Tibial nerve (tissue), 3 donors: ENCODE measurements around the gene EMID1.

Source experiments
- CTCF ChIP-seq, 5 experiments: fragments of 200-600 bp in 3 of 5; fragments of 450-650 bp in 2 of 5; sonication (generic) in 3 of 5; IDR thresholded peaks; one replicate each; pipeline ENCODE4 v1.5.1; 2016 to 2019; ENCODE audit warnings: antibody characterized with exemption in 5 of 5, mild to moderate bottlenecking in 3 of 5, moderate library complexity in 2 of 5
- POLR2A ChIP-seq, 2 donors: fragments of 450-650 bp; IDR thresholded peaks; one replicate each; pipeline ENCODE4 v1.6.1; 2017; ENCODE audit warnings: antibody characterized with exemption in 2 of 2, mild to moderate bottlenecking in 2 of 2, moderate library complexity in 2 of 2

- TF ChIP-seq CTCF (IDR thresholded peaks at IDR 0.05) (no peak), POLR2A (IDR thresholded peaks at IDR 0.05) (no peak)
Measured at GRCh38 chr22:29211466-29211865, 5.8 kb downstream of the EMID1 start.
